ENCODE measurements around the gene AATF. TPM values are rescaled to one million over a fixed set of nuclear protein-coding genes. Genes with fewer than 3 reads are reported as not detected.

Gene AATF
- polyA plus RNA-seq, 3 donors = 48.2 to 52.1 (median 51.6) TPM

DNA sequence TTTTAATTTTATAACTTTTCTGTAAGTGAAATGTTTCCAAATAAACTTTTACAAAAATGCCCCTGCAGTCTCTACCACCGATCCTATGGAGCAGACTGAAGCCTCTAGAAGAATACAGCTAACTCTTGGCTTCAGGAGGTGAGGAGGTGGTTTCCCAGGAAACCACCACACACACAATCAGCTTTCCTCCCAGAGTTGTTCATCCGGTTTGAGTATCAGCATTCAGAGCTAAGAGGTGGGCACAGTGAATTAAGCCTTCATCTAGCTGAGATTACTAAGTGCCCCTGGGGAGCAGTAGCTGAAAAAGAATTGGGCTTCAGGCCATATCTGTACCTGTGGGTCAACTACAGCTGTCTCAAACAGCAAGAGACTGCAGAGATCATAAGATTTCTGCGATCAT lies 139.7 kb downstream of the AATF start:
- peak in 5 of 11 donors; percentile 42 to 82 (median 67) for DNase-seq (ENCODE audit: extremely low read depth in 1 of 11, low read depth in 9 of 11, low spot score in 4 of 11)

GRCh38 chr17:37088913-37089312 lies 140.2 kb downstream of the AATF start:
- DNase-seq (ENCODE audit: extremely low read depth in 1 of 11, low read depth in 9 of 11, low spot score in 4 of 11) = no peak

GRCh38 chr17:37089956-37090355 lies 141.2 kb downstream of the AATF start:
- no peak for DNase-seq (ENCODE audit: extremely low read depth in 1 of 11, low read depth in 9 of 11, low spot score in 4 of 11)

- DNase-seq (ENCODE audit: extremely low read depth in 1 of 11, low read depth in 9 of 11, low spot score in 4 of 11) = no peak
Measured at GRCh38 chr17:37090941-37091340, 142.2 kb downstream of the AATF start.

DNA sequence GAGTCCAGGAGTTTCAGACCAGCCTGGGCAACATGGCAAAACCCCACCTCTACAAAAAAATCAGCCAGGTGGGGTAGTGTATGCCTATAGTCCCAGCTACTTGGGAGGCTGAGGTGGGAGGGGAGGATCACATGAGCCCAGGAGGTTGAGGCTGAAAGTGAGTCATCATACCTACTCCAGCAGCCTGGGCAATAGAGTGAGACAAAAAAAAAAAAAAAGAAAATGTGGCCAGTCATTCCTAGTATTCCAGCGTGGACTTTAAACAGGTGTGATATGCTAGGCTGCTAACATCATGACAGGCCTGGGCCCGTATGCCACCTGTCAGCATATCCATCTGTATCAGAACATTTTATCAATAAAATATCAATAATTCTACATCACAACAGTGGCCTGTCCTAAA lies 143.3 kb downstream of the AATF start:
- DNase-seq (ENCODE audit: extremely low read depth in 1 of 11, low read depth in 9 of 11, low spot score in 4 of 11) = no peak

- DNase-seq (ENCODE audit: extremely low read depth in 1 of 11, low read depth in 9 of 11, low spot score in 4 of 11) = no peak
Measured at GRCh38 chr17:37092701-37093100, 143.9 kb downstream of the AATF start.

- no peak for DNase-seq (ENCODE audit: extremely low read depth in 1 of 11, low read depth in 9 of 11, low spot score in 4 of 11)
Measured at GRCh38 chr17:37094391-37094790, 145.6 kb downstream of the AATF start.

DNA sequence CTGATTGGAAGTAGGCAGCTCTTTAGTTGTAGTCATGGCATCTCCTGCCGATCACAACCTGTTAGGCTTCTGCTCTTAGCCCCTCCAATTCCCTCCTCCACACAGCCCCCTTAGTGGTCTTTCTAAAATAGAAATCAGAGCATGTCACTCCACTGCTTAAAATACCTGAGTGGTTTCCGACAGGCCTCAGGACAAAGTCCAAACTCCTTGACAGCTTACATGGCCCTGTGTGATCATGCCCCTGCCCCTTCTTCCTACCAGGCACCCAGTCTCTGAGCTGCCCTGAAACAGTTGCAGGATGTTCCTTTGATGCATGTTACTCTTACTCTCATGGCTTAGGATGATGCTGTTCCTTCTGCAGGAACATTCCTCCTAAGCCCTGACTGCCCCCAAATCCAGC lies 147.3 kb downstream of the AATF start:
- DNase-seq (ENCODE audit: extremely low read depth in 1 of 11, low read depth in 9 of 11, low spot score in 4 of 11) = no peak

GRCh38 chr17:37097154-37097553 lies 148.4 kb downstream of the AATF start:
- no peak for DNase-seq (ENCODE audit: extremely low read depth in 1 of 11, low read depth in 9 of 11, low spot score in 4 of 11)

DNA sequence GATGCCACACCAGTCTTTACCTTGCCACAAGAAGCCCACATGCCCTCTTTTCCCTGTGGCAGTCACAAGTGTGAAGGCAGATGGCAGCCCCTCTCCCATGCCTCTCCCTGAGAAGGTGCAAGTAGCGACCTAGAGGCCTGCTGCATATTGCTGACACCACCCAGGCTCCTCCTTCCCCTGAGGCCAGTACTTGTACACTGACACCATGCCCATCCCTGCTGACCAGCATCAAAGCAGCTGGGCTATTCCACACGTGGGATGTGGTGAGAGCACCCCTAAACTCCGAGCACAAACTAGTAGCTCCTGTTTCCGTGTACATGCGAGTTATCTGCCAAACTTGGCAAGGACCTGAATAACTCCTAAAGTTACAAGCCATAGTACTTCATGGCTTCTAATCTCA lies 149.4 kb downstream of the AATF start:
- DNase-seq (ENCODE audit: extremely low read depth in 1 of 11, low read depth in 9 of 11, low spot score in 4 of 11) = no peak

- no peak for DNase-seq (ENCODE audit: extremely low read depth in 1 of 11, low read depth in 9 of 11, low spot score in 4 of 11)
Measured at GRCh38 chr17:37098910-37099664, 150.3 kb downstream of the AATF start.

DNA sequence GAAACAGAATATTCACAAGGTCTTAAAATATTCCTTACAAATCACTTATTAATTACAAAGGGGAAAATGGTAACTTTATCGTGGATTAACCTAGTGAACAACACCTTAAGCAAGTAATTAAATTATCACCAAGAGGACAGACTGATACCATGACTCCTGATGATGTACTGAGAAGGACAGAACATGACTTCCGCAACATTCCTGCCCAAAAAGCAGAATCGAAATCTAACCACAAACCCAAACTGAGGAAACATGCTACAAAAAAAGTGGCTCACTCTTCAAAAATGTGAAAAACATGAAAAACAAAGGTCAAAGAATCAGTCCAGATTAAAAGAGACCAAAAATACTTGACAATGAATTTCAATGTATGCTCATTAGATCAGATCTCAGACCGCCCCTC lies 151.5 kb downstream of the AATF start:
- DNase-seq (ENCODE audit: extremely low read depth in 1 of 11, low read depth in 9 of 11, low spot score in 4 of 11) = no peak

DNA sequence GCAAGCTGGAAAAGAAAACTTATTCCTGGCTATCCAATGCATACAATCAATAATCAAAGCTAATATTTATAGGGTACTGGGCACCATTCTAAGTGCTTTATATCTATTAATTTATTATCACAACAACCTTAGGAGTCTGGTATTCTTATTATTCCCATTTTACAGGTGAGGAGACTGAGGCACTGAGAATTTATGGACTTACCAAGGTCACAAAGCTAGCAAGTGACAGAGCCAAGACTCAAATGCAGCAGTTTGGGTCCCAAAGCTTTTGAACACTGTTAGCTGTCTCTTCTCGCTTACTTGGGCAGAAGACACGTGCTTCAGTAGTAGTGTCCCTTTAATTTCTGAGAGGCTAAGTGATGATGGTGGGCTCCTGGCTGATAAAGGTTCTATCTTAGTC lies 152.6 kb downstream of the AATF start:
- no peak for DNase-seq (ENCODE audit: extremely low read depth in 1 of 11, low read depth in 9 of 11, low spot score in 4 of 11)

- no peak for DNase-seq (ENCODE audit: extremely low read depth in 1 of 11, low read depth in 9 of 11, low spot score in 4 of 11)
Measured at GRCh38 chr17:37103231-37103630, 154.5 kb downstream of the AATF start.

DNA sequence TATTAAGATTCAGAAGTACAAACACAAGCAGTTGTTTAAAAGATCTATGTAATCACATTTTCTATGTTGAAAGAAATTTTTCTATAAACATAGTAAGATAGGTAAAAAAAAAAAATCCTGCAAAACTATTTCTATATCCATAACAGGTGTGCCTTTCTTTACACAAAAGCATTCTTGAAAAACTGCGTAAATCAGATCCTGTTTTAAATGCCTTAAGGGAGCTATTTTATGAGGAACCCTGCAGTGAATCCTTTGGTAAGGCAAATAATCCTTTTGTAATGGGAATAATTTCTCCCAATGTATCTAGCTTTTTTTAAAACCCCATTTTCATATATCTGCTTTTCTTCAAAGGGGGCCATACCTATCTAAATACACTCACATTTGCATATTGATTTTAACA lies 157.3 kb downstream of the AATF start:
- no peak for DNase-seq (ENCODE audit: extremely low read depth in 1 of 11, low read depth in 9 of 11, low spot score in 4 of 11)

Other genes with a start within 250 kb of the AATF start
- gene LHX1, start 11.5 kb upstream of the AATF start, polyA plus RNA-seq (ENCODE audit: insufficient read length in 3 of 3) = 100 to 1,000 TPM in 2 of 3 donors, 10 to 100 TPM in 1; 79.9 to 116 (median 105) TPM

All from renal cortex interstitium (tissue), 11 donors.